HG02852 (cell line): ENCODE measurements around the gene GNB2.
"Not testable (repeated sequence)": the region's sequence is repeated elsewhere in the genome, so short reads cannot be mapped to it uniquely, and the experiment has no call there.

Experiments
- ATAC-seq: cut with Tn5 transposase; IDR thresholded peaks from one replicate; pipeline ENCODE4 v1.9.1; 2021; ENCODE audit warnings: mild to moderate bottlenecking, moderate library complexity; ENCODE audit not compliant: unreplicated experiment

GNB2 gene

DNA sequence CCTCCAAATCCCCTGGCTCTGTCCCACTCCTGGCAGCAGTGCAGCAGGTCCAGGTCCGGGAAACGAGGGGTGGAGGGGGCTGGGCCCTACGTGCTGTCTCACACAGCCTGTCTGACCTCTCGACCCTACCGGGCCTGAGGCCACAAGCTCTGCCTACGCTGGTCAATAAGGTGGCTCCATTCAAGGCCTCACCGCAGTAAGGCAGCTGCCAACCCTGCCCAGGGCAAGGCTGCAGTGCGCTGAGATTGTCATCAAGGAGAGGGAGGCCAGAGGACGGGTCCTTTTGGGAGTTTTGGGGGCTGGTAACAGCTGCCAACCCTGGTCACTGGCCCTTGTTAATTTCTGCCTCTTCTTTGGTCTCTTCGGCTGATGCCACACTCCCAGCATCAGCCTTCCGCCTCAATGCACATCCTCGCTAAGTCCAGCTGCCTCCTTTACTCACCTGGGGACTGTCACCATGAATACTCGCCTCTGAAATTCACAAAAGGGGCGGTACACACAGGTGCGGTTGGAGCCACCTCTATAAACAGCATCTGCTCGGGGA is 50.3 kb downstream of the GNB2 start:
- ATAC-seq, result no peak

DNA sequence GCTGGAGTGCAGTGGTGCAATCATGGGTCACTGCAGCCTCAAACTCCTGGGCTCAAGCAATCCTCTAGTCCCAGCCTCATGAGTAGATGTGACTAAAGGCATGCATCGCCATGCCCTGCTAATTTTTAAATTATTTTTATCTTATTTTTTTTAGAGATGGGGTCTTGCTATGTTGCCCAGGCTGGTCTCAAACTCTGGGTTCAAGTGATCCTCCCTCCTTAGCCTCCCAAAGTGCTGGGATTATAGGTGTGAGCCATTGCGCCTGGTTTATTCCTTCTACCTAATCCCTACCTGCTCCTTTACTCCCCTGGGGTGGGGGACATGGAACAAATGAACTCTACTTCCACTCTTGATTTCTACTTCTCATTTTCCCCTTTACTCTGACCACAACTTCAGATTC is 50.8 kb downstream of the GNB2 start:
- ATAC-seq, result not testable (repeated sequence)

- no peak for ATAC-seq
These were observed 53.6 kb downstream of the GNB2 start for GRCh38 chr7:100726996-100727761.

DNA sequence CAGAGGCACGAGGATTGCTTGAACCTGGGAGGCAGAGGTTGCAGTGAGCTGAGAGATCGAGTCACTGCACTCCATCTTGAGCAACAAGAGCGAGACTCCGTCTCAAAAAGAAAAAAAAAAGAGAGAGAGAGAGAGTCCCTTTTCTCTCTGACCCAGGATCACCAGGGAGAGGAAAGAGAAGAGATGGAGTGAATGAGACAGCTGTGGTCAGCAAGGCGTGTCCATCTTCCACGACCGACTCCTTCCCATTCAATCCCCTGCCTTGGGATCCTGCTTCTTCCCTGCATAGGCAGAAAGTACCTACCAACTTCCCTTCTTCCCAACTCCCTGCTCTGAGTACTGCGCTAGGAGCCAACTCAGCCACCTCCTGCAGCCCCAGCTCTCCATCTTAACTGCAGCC is 54.7 kb downstream of the GNB2 start:
- no peak for ATAC-seq
